ENCODE data around the gene SLITRK3.

The SLITRK3 gene

DNA sequence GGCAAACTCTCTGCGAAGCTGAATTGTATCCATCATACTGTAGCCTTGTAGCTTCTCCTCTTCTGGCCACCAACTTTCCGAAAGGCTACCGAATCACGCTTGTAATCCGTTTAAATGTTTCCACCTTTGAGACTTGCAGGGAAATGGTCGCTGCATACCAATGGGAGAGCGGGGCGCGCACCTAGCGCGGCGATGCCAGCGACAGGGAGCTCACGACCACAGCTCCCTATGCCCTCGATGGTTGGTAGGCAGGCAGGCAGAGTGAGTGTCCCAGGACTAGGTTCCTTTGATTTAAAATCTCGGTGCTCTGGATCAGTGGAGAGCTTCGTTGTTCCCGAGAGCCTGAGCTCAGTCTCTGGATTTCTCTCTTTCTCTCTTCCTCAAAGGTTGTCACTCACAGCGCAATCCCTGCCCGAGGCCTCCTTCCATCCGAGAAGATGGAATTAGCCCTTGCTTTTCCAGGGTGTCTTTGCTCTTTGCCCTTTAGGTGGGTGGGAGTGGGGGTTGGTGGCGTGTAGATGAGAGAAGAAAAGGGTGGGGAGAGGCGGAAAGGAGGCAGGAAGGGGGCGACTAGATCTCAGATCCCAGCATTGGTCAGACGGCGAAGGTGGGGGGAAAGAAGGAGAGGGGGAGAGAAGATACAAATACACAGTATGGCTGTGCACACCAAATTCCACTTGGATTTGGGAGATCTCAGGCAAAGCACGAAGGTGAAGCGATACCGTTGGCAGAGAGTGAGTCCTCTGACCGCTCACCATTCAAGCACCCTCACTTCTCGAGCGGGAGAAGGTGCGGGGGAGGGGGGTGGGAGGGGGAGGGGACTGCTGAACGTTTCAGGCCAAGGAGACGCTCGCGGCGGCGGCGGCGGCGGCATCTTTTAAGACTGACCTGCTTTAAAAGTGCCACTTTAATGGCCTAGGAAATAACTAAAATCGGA lies at the start of gene SLITRK3:
SLITRK3 (minus strand) TSS at position 745 of the 937 bp plus-strand sequence. CDS start 5,554 bp downstream, outside the sequence.
- no peaks in the 10 kb centered on the region for H4K20me1 ChIP-seq (ENCODE audit: insufficient read depth, low read length)
- no peaks in the 10 kb centered on the region for H3K27me3 ChIP-seq (ENCODE audit: insufficient read depth, low read length)
- no peak within 1 kb of the TSS for H2AFZ ChIP-seq (ENCODE audit: low read length)
- H3K4me3 ChIP-seq (ENCODE audit: low read depth, low read length, poor library complexity, severe bottlenecking): no peak within 1 kb of the TSS
- TF ChIP-seq EZH2 (IDR thresholded peaks at IDR 0.05; ENCODE audit: borderline replicate concordance, low read length): no peak
- TF ChIP-seq, protein P1, sequence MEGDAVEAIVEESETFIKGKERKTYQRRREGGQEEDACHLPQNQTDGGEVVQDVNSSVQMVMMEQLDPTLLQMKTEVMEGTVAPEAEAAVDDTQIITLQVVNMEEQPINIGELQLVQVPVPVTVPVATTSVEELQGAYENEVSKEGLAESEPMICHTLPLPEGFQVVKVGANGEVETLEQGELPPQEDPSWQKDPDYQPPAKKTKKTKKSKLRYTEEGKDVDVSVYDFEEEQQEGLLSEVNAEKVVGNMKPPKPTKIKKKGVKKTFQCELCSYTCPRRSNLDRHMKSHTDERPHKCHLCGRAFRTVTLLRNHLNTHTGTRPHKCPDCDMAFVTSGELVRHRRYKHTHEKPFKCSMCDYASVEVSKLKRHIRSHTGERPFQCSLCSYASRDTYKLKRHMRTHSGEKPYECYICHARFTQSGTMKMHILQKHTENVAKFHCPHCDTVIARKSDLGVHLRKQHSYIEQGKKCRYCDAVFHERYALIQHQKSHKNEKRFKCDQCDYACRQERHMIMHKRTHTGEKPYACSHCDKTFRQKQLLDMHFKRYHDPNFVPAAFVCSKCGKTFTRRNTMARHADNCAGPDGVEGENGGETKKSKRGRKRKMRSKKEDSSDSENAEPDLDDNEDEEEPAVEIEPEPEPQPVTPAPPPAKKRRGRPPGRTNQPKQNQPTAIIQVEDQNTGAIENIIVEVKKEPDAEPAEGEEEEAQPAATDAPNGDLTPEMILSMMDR (IDR thresholded peaks at IDR 0.05; ENCODE audit: low read length): no peak
- no peaks in the 10 kb centered on the region for H3F3A ChIP-seq (ENCODE audit: insufficient read depth, low read length)
- no peak within 1 kb of the TSS for H3K4me2 ChIP-seq (ENCODE audit: low read length)
- no peaks in the 10 kb centered on the region for H3K36me3 ChIP-seq (ENCODE audit: insufficient read depth, low read length)
- H3K79me2 ChIP-seq (ENCODE audit: insufficient read depth, low read length): no peaks in the 10 kb centered on the region
- no peaks in the 10 kb centered on the region for H3K9me2 ChIP-seq (ENCODE audit: low read depth, low read length)
- H3K4me1 ChIP-seq (ENCODE audit: insufficient read depth, low read length, severe bottlenecking): no peaks in the 10 kb centered on the region
- no peak within 1 kb of the TSS for H3K27ac ChIP-seq (ENCODE audit: low read depth, low read length, poor library complexity, severe bottlenecking)
- no peak within 1 kb of the TSS for H3K9ac ChIP-seq (ENCODE audit: low read length)
- H3K9me3 ChIP-seq (ENCODE audit: low read length): no peaks in the 10 kb centered on the region

- no peak overlapping the region for H3K4me2 ChIP-seq (ENCODE audit: low read length)
- H3K27ac ChIP-seq (ENCODE audit: low read depth, low read length, poor library complexity, severe bottlenecking): no peak overlapping the region
- no peaks in the 10 kb centered on the region for H3F3A ChIP-seq (ENCODE audit: insufficient read depth, low read length)
- no peaks in the 10 kb centered on the region for H3K79me2 ChIP-seq (ENCODE audit: insufficient read depth, low read length)
- H3K4me3 ChIP-seq (ENCODE audit: low read depth, low read length, poor library complexity, severe bottlenecking): no peak overlapping the region
- TF ChIP-seq, protein P1 (IDR thresholded peaks at IDR 0.05; ENCODE audit: low read length): no peak
- TF ChIP-seq EZH2 (IDR thresholded peaks at IDR 0.05; ENCODE audit: borderline replicate concordance, low read length): no peak
- no peaks in the 10 kb centered on the region for H3K9me2 ChIP-seq (ENCODE audit: low read depth, low read length)
- H2AFZ ChIP-seq (ENCODE audit: low read length): no peak overlapping the region
- no peaks in the 10 kb centered on the region for H3K36me3 ChIP-seq (ENCODE audit: insufficient read depth, low read length)
- peaks cover 3% of the 10 kb centered on the region; the same call in 1 of the 2 replicates for H3K9me3 ChIP-seq (ENCODE audit: low read length)
- H4K20me1 ChIP-seq (ENCODE audit: insufficient read depth, low read length): no peaks in the 10 kb centered on the region
- no peaks in the 10 kb centered on the region for H3K27me3 ChIP-seq (ENCODE audit: insufficient read depth, low read length)
- no peak overlapping the region for H3K9ac ChIP-seq (ENCODE audit: low read length)
- no peaks in the 10 kb centered on the region for H3K4me1 ChIP-seq (ENCODE audit: insufficient read depth, low read length, severe bottlenecking)
Measured at GRCh38 chr3:165243597-165243996, 47.4 kb upstream of the SLITRK3 start.

GRCh38 chr3:165233501-165234195 lies 37.5 kb upstream of the SLITRK3 start:
- no peaks in the 10 kb centered on the region for H3K9me3 ChIP-seq (ENCODE audit: low read length)
- H2AFZ ChIP-seq (ENCODE audit: low read length): no peak overlapping the region
- H4K20me1 ChIP-seq (ENCODE audit: insufficient read depth, low read length): no peaks in the 10 kb centered on the region
- H3K9me2 ChIP-seq (ENCODE audit: low read depth, low read length): no peaks in the 10 kb centered on the region
- no peak overlapping the region for H3K4me3 ChIP-seq (ENCODE audit: low read depth, low read length, poor library complexity, severe bottlenecking)
- H3K36me3 ChIP-seq (ENCODE audit: insufficient read depth, low read length): no peaks in the 10 kb centered on the region
- no peak overlapping the region for H3K4me2 ChIP-seq (ENCODE audit: low read length)
- TF ChIP-seq EZH2 (IDR thresholded peaks at IDR 0.05; ENCODE audit: borderline replicate concordance, low read length): no peak
- TF ChIP-seq, protein P1 (IDR thresholded peaks at IDR 0.05; ENCODE audit: low read length): no peak
- H3K27ac ChIP-seq (ENCODE audit: low read depth, low read length, poor library complexity, severe bottlenecking): no peak overlapping the region
- no peak overlapping the region for H3K9ac ChIP-seq (ENCODE audit: low read length)
- no peaks in the 10 kb centered on the region for H3K79me2 ChIP-seq (ENCODE audit: insufficient read depth, low read length)
- no peaks in the 10 kb centered on the region for H3K27me3 ChIP-seq (ENCODE audit: insufficient read depth, low read length)
- H3F3A ChIP-seq (ENCODE audit: insufficient read depth, low read length): no peaks in the 10 kb centered on the region
- no peaks in the 10 kb centered on the region for H3K4me1 ChIP-seq (ENCODE audit: insufficient read depth, low read length, severe bottlenecking)

All from OCI-LY1 (cell line).